ENCODE measurements around the gene FAM149B1.

FAM149B1 gene

DNA sequence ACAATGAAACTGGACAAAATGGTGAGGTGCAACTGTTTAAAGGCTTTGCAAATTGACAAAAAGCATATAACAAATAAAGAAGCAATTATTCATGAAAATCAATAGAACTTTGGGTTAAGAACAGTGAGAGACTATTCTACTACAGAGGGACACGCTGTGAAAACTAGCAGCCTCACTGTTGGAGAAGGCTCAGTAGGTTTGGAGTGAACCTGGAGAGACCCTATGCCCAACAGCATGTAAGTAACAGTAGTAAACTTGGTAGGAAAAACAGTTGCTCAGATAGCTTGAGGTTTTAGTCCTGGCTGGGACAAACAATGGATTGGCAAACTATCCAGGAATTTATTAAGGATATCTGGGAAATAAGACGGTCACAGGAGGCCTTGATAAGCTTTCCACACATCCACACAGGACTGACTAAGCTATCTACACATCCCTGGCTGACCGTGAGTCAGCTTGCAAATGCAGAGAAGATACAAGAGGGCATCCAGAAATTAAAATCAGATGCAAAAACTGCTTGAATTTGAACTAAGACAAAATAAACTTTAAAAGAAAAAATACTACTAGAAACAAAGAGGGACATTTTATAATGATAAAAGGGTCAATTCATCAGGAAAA lies 15.9 kb downstream of the FAM149B1 start:
- DNase-seq (no peak), ATAC-seq (ENCODE audit: insufficient read depth, low read depth) (no peak)
- H2AFZ ChIP-seq (ENCODE audit: low read depth, low read length), result no peak overlapping the region
- H3K79me2 ChIP-seq (ENCODE audit: insufficient read depth, low read length), result no peaks in the 10 kb centered on the region
- H3K9me3 ChIP-seq (ENCODE audit: insufficient read depth, low read length, severe bottlenecking), result no peaks in the 10 kb centered on the region
- peaks cover 19% of the 10 kb centered on the region for H3K36me3 ChIP-seq (ENCODE audit: insufficient read depth, low read length)
- H3K27me3 ChIP-seq (ENCODE audit: insufficient read depth, low read length, poor library complexity), result no peaks in the 10 kb centered on the region
- no peak overlapping the region for H3K4me3 ChIP-seq (ENCODE audit: low read depth in 1 of 2, low read length in 2 of 2)
- H3K27ac ChIP-seq (ENCODE audit: low read length), result no peak overlapping the region
- no peak overlapping the region for H3K9ac ChIP-seq (ENCODE audit: low read depth, low read length)
- no peaks in the 10 kb centered on the region for H3K4me1 ChIP-seq (ENCODE audit: insufficient read depth, low read length)
- H4K20me1 ChIP-seq (ENCODE audit: insufficient read depth, low read length), result no peaks in the 10 kb centered on the region
- H3K4me2 ChIP-seq (ENCODE audit: insufficient read depth, low read length), result no peak overlapping the region
- TF ChIP-seq EZH2 (IDR thresholded peaks at IDR 0.05; ENCODE audit: borderline replicate concordance, low read depth, low read length, severe bottlenecking), result no peak
- TF ChIP-seq, protein P1, sequence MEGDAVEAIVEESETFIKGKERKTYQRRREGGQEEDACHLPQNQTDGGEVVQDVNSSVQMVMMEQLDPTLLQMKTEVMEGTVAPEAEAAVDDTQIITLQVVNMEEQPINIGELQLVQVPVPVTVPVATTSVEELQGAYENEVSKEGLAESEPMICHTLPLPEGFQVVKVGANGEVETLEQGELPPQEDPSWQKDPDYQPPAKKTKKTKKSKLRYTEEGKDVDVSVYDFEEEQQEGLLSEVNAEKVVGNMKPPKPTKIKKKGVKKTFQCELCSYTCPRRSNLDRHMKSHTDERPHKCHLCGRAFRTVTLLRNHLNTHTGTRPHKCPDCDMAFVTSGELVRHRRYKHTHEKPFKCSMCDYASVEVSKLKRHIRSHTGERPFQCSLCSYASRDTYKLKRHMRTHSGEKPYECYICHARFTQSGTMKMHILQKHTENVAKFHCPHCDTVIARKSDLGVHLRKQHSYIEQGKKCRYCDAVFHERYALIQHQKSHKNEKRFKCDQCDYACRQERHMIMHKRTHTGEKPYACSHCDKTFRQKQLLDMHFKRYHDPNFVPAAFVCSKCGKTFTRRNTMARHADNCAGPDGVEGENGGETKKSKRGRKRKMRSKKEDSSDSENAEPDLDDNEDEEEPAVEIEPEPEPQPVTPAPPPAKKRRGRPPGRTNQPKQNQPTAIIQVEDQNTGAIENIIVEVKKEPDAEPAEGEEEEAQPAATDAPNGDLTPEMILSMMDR (IDR thresholded peaks at IDR 0.05; ENCODE audit: borderline replicate concordance, extremely low read depth, low read length, poor library complexity, severe bottlenecking), result no peak

DNA sequence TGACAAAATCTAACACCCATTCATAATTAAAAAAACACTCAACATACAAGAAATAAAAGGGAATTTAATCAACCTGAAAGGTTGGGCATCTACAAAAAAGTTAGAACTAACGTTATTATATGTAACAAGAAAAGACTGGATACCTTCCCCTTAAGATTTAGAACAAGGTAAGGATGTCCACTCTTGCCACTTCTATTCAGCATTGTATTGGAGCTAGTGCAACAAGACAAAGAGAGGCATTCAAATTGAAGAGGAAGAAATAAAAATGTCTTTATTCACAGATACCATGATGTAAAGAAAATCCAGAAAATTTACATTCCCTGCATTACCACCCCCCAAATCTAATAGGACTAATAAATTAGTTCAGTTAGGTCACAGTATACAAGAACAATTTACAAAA lies 18.3 kb downstream of the FAM149B1 start:
- no peak overlapping the region for H3K4me3 ChIP-seq (ENCODE audit: low read depth in 1 of 2, low read length in 2 of 2)
- no peak for ATAC-seq (ENCODE audit: insufficient read depth, low read depth)
- no peaks in the 10 kb centered on the region for H3K27me3 ChIP-seq (ENCODE audit: insufficient read depth, low read length, poor library complexity)
- no peaks in the 10 kb centered on the region for H3K9me3 ChIP-seq (ENCODE audit: insufficient read depth, low read length, severe bottlenecking)
- H3K36me3 ChIP-seq (ENCODE audit: insufficient read depth, low read length), result peaks cover 11% of the 10 kb centered on the region
- H2AFZ ChIP-seq (ENCODE audit: low read depth, low read length), result no peak overlapping the region
- no peaks in the 10 kb centered on the region for H4K20me1 ChIP-seq (ENCODE audit: insufficient read depth, low read length)
- no peak overlapping the region for H3K4me2 ChIP-seq (ENCODE audit: insufficient read depth, low read length)
- H3K4me1 ChIP-seq (ENCODE audit: insufficient read depth, low read length), result no peaks in the 10 kb centered on the region
- no peak for DNase-seq
- H3K9ac ChIP-seq (ENCODE audit: low read depth, low read length), result no peak overlapping the region
- TF ChIP-seq, protein P1 (IDR thresholded peaks at IDR 0.05; ENCODE audit: borderline replicate concordance, extremely low read depth, low read length, poor library complexity, severe bottlenecking), result no peak
- no peak for TF ChIP-seq EZH2 (IDR thresholded peaks at IDR 0.05; ENCODE audit: borderline replicate concordance, low read depth, low read length, severe bottlenecking)
- H3K79me2 ChIP-seq (ENCODE audit: insufficient read depth, low read length), result no peaks in the 10 kb centered on the region
- no peak overlapping the region for H3K27ac ChIP-seq (ENCODE audit: low read length)

DNA sequence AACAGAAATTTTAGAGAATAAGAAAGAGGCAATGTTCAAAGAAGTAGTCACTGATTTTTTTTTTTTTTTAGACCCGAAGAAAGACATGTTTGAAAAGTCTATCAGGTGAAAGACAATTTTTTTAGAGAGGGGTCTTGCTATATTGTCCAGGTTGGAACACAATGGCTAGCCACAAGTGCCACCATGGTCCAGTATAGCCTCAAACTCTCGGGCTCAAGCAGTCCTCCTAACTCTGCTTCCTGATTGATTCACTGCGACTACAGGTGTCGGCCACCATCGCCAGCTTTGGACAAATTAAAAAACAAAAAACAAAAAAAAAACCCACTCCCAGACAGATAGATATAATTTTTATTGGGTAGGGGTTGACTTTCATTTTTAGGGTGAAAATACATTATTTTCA lies 22.3 kb downstream of the FAM149B1 start:
- Histone ChIP-seq H2AFZ (ENCODE audit: low read depth, low read length) (no peak overlapping the region), H3K4me3 (ENCODE audit: low read depth in 1 of 2, low read length in 2 of 2) (no peak overlapping the region), H4K20me1 (ENCODE audit: insufficient read depth, low read length) (no peaks in the 10 kb centered on the region), H3K27me3 (ENCODE audit: insufficient read depth, low read length, poor library complexity) (no peaks in the 10 kb centered on the region), H3K79me2 (ENCODE audit: insufficient read depth, low read length) (no peaks in the 10 kb centered on the region), H3K4me1 (ENCODE audit: insufficient read depth, low read length) (no peaks in the 10 kb centered on the region), H3K9me3 (ENCODE audit: insufficient read depth, low read length, severe bottlenecking) (no peaks in the 10 kb centered on the region), H3K36me3 (ENCODE audit: insufficient read depth, low read length) (peaks cover 10% of the 10 kb centered on the region; the same call in 1 of the 2 replicates), H3K27ac (ENCODE audit: low read length) (no peak overlapping the region), H3K9ac (ENCODE audit: low read depth, low read length) (no peak overlapping the region), H3K4me2 (ENCODE audit: insufficient read depth, low read length) (no peak overlapping the region)
- no peak for TF ChIP-seq EZH2 (IDR thresholded peaks at IDR 0.05; ENCODE audit: borderline replicate concordance, low read depth, low read length, severe bottlenecking)
- TF ChIP-seq, protein P1 (IDR thresholded peaks at IDR 0.05; ENCODE audit: borderline replicate concordance, extremely low read depth, low read length, poor library complexity, severe bottlenecking), result no peak
- DNase-seq (no peak), ATAC-seq (ENCODE audit: insufficient read depth, low read depth) (no peak)
